Bronchial epithelial cell (primary cell): ENCODE measurements around the gene SBNO2. TPM values are rescaled to one million over a fixed set of nuclear protein-coding genes. Genes with fewer than 3 reads are reported as not detected.

ENCODE experiments used
- DNase-seq: peaks from one replicate; pipeline ENCODE4 v3.0.0-alpha.2; 2010; ENCODE audit warnings: low read depth
- FAIRE-seq: peaks from 2 replicates; lab custom pipeline; 2011; peaks lifted over from hg19 to GRCh38; lab: Jason Lieb, UNC
- H3K27me3 ChIP-seq: 2 replicates; pipeline ENCODE4 v1.5.1; 2011; ENCODE audit warnings: low read length; ENCODE audit not compliant: control insufficient read depth, insufficient read depth
- H3K36me3 ChIP-seq: 2 replicates; pipeline ENCODE4 v1.5.1; 2011; ENCODE audit warnings: low read length; ENCODE audit not compliant: control insufficient read depth, insufficient read depth
- H3K4me3 ChIP-seq: 2 replicates; pipeline ENCODE4 v1.5.1; 2011; ENCODE audit warnings: mild to moderate bottlenecking, low read depth, low read length, control low read depth
- total RNA-seq: library from RNA; depleted of rRNA; stranded (reverse); fragments of >200 nt; gene quantifications from 2 replicates; pipeline ENCODE4 v1.2.1, GENCODE V29; 2014
- TF ChIP-seq, protein P1 (sequence below): IDR thresholded peaks from 2 replicates; pipeline ENCODE4 v1.5.1; 2011; ENCODE audit warnings: mild to moderate bottlenecking, moderate library complexity, low read length, control low read depth, inconsistent platforms; ENCODE audit not compliant: insufficient read depth, severe bottlenecking

SBNO2 gene
- total RNA-seq, 1 donor from 2014 or later, result 16.8 TPM

DNA sequence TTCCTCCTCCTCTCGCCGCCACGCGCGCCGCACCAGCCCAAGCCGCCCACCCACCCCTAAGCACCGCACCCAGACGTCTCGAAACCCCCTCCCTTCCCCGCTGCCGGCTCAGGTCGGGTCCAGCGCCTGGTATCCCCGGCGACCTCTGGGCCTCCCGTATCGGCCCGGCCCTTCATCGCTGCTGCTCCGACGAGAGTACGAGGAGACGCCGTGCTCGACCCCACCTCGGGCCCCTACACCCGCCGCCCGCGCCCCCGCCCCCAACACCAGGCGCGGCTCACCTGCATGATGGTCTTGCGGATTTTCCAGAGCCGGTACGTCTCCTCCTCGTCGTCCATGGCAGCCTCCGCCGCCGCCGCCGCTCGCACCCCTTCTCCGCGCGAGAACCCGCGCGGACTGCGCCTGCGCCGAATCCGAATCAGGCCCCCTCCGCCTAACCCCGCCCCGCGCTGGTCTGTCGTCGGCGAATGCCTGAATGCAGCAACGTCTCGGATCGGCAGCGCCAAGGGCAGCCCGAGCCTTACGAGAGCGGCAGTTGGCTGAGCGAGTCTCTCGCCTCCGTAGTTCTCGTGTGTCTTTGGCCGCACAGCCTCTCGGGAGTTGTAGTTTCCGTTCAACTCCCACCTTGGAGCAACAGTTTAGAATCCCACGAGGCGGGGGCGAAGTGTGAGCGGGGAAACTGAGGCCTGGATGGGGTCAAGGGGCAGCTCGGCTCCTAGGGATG is 78.9 kb downstream of the SBNO2 start, which contains the start of gene POLR2E:
Gene POLR2E (minus strand): TSS at position 398 of the 724 bp plus-strand sequence. CDS start 60 bp downstream, at position 338.
- peak within 1 kb of the TSS; percentile 98 for H3K4me3 ChIP-seq
- TF ChIP-seq, protein P1, sequence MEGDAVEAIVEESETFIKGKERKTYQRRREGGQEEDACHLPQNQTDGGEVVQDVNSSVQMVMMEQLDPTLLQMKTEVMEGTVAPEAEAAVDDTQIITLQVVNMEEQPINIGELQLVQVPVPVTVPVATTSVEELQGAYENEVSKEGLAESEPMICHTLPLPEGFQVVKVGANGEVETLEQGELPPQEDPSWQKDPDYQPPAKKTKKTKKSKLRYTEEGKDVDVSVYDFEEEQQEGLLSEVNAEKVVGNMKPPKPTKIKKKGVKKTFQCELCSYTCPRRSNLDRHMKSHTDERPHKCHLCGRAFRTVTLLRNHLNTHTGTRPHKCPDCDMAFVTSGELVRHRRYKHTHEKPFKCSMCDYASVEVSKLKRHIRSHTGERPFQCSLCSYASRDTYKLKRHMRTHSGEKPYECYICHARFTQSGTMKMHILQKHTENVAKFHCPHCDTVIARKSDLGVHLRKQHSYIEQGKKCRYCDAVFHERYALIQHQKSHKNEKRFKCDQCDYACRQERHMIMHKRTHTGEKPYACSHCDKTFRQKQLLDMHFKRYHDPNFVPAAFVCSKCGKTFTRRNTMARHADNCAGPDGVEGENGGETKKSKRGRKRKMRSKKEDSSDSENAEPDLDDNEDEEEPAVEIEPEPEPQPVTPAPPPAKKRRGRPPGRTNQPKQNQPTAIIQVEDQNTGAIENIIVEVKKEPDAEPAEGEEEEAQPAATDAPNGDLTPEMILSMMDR, result no peak
- H3K27me3 ChIP-seq, result no peaks in the 10 kb centered on the region
- peaks cover 12% of the 10 kb centered on the region for H3K36me3 ChIP-seq
- FAIRE-seq (peak; percentile 92), DNase-seq (peak; percentile 90)

DNA sequence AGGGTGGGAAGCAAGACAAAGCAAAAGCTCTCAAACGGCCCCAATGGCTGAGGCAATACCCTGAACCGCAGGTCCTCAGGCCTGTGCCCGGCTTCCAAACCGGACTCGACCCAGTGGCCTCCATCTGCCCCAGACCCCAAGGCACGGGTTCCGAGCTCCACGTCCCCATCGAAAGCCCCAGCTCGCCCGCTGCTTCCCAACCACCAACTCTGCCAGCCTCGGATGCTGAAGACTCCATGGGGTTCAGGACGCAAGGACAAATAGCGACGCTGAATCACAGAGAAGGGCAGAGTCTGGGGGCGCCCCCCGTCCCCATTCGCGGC is 79.5 kb downstream of the SBNO2 start:
- H3K27me3 ChIP-seq, result no peaks in the 10 kb centered on the region
- TF ChIP-seq, protein P1, result no peak
- peak overlapping the region; percentile 98 for H3K4me3 ChIP-seq
- H3K36me3 ChIP-seq, result peaks cover 12% of the 10 kb centered on the region
- no peak for DNase-seq
- no peak for FAIRE-seq

DNA sequence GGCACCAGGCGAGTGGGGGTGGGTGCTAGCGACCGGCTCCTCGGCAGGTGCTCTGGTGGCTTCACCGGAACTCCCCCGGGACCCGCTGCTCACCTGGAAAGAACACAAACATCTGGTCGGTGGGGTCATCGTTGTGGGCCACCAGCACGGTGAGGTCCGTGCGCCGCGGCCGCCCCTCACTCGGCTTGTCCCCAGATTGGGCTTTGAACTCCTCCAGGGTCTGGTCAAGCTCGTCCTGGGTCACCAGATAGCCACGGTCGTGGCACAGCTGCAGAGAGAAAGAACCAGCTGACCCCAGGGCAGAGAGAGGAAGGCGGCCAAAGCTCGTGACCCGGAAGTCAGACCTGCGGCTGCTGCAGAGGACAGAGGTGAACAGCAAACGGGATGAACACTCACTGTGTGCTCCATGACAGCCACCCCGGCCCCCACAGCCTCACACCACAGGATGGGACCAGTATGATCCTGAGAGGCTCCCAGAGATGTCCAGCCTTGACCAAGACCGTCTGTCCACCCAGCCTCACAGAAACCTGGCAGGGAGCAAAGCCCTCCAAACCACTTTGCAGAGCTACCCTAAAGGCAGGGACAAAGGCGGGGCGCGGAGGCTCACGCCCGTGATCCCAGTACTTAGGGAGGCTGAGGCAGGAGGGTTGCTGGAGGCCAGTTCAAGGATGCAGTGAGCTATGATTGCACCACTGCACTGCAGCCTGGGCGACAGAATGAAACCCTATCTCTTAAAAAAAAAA is 80.1 kb downstream of the SBNO2 start:
- TF ChIP-seq, protein P1, result no peak
- H3K36me3 ChIP-seq, result peaks cover 12% of the 10 kb centered on the region
- no peak for FAIRE-seq
- H3K4me3 ChIP-seq, result peak overlapping the region; percentile 98
- DNase-seq, result no peak
- no peaks in the 10 kb centered on the region for H3K27me3 ChIP-seq

DNA sequence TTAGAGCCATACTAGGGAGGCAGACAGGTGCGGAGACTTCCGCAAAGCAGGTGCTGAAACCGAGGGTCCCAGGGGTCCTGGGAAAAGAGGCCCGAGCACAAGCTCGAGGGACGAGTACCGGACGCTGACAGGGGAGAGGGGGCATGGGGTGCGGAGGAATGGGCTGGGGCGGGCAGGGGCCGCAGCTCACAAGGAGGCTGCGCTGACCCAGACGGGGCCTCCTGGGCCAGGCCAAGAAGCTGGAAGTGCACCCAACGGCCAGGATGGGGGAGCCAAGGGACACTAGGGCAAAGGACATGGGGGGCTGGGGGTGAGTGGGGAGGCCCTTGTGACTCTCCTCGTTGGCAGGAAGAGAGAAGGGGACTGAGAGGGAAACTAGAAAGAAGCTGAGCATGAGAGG is 80.7 kb downstream of the SBNO2 start:
- Histone ChIP-seq H3K36me3 (peaks cover 12% of the 10 kb centered on the region), H3K4me3 (no peak overlapping the region), H3K27me3 (no peaks in the 10 kb centered on the region)
- TF ChIP-seq, protein P1, result no peak
- no peak for FAIRE-seq
- no peak for DNase-seq

DNA sequence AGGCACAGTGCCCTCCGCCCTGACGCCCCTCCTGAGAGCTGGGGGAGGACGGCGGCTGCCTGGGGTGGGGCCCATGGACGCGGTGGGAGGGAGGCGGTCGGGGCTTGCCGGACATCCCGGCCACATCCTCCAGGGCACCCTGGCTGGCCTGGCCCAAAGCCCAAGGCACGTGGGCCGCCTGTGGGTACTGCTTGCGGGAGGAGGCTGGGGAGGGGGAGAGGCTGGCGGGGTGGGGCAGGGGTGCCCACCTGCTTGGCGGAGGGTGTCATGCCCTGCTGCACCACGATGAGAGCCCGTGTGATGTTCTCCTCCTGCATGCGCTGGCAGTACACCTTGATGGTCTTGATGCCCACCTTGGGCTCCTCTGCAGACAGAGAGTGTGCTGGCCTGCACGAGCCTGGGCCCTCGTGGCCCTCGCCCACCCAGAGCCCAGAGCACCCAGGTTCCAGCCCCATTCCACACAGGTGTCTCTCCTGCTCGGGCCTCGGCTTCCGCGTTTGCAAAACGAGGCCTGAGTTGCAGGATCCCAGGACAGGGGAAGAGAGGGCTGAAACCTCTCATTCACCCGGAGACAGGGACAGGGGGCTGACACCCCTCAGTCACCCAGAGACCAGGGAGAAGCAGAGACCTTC is 82.4 kb downstream of the SBNO2 start:
- no peak for FAIRE-seq

More for the DNA sequence above, 82.4 kb downstream of the SBNO2 start:
- no peak overlapping the region for H3K4me3 ChIP-seq
- no peak for DNase-seq
- no peaks in the 10 kb centered on the region for H3K27me3 ChIP-seq
- peaks cover 19% of the 10 kb centered on the region for H3K36me3 ChIP-seq
- TF ChIP-seq, protein P1, result no peak
